ENCODE results near the gene S100A14.
"Not testable (repeated sequence)": the region's sequence is repeated elsewhere in the genome, so short reads cannot be mapped to it uniquely, and the experiment has no call there.

S100A14 gene

DNA sequence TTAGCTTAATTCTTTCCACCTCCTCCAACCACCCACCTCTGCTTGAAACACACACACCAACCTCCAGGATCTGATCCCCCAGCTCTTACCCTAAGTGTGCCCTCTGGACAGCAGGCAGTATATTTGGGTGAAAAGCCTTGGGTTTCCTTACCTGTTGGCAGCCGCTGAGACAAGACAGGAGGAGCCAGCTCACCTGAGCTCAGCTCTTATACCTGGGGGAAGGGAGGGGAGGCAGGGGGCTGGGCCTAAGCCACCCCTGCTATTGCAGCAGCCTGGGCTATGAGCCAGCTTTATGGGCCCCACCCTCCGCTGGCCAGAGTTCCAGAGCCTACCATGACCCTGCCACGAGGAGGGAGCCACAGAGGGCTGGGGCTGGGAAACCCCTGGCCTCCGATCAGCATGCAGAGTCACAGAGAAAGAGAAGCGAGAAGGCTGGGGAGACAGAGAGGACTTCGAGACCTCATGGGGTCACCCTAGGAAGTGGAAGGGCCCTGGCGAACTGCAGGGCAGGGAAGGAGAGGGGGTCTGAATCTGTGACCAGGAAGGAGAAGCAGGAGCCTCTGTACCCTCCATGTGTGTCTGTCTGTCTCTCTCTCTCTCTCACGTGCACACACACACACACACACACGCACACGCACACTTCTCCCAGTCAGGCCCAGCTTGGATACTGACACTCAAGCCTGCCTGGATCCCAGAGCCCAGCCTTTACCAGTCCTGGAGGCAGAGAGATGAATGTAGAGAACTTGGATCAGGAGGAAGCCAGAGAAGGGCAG is at the start of gene S100A14:
Gene S100A14 (minus strand): TSS at position 182 of the 773 bp plus-strand sequence. CDS start 467 bp downstream, outside the sequence.
- no peak for DNase-seq (ENCODE audit: low read depth)

GRCh38 chr1:153663211-153663610 is 47.1 kb upstream of the S100A14 start:
- DNase-seq (ENCODE audit: low read depth), result no peak

- no peak for DNase-seq (ENCODE audit: low read depth)
Measured at GRCh38 chr1:153662269-153662668, 46.1 kb upstream of the S100A14 start.

GRCh38 chr1:153661111-153661708 is 45.1 kb upstream of the S100A14 start:
- DNase-seq (ENCODE audit: low read depth), result no peak

DNA sequence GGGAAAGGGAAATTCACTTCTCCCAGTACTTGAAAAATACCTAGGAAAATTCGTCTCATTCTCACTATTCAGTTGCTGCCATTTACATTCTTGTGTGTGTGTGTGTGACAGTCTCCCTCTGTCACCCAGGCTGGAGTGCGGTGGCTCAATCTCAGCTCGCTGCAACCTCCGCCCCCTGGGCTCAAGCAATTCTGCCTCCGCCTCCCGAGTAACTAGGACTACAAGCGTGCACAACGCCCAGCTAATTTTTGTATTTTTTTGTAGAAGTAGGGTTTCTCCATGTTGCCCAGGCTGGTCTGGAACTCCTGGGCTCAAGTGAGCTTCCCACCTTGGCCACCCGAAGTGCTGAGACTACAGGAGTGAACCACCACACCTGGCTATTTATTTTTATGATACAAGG is 43.5 kb upstream of the S100A14 start:
- no peak for DNase-seq (ENCODE audit: low read depth)

DNA sequence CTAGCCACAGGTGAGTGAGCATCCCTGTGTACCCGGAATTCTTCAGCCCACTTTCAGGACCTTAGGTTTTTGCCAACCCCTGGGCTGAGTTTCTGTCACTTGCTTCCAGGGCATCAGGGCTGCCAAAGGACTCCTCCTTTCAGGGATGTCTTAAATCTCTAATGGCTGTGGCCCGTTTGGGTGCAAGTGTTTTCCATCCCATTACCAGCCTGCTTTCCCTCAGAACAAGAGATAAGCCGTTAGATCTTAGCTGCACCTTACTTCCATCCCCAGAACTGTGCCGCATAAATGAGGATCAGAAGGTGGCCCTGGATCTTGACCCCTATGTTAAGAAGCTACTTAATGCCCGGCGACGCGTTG is 43.0 kb upstream of the S100A14 start:
- DNase-seq (ENCODE audit: low read depth), result no peak

DNA sequence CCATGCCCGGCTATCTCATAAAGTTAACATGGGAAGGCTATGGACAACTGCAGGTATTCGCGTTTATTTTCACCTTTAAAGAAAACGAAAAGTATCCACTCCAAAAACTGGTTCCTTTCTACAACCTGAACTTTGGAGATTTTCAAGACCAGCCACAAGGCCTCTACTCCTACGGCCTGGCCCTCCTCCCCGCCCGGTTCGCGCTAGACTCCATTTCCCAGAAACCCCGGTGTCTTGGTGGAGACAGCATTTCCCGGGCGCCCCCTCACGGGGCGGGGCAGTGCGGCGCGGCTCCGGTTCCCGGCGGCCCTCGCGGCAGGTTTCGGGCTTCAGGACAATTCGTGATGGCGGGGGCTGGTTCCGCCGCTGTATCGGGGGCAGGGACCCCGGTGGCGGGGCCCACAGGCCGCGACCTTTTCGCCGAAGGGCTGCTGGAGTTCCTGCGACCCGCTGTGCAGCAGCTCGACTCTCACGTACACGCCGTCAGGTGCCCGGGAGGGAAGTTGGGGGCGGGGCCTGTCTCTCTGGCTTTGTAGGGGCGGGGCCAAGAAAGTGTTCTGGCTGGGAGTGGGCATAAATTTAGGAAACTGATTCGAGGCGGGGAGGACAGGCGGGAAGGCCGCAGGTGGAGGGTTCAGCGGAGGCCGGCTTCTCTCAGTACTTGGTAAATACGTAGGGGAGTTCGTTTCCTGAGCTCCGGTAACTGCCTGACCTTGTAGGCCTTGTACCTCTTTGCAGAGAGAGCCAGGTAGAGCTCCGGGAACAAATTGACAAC is 42.5 kb upstream of the S100A14 start, which contains the start of gene SNAPIN:
Gene SNAPIN (plus strand): TSS at position 304 of the 775 bp plus-strand sequence. CDS start 41 bp downstream, at position 345.
- no peak for DNase-seq (ENCODE audit: low read depth)

DNA sequence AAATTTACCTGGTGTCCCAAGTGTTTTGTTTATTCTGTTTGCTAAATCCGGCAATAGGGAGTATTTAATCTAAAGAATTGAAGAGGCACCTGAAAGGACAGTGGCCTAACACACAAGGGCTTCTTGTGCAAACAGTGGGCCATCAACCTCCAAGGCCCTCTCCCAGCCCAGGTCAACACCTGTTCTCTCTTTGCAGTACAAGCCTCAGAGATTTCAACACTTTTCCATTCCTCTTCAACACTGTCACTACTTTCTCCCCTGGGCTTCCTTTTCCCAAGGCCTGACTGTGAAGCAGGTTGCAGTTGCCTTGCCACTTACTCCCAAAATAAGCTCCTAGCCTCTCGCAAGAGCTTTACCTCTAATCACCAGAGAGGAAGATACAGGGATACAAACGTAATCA is 39.2 kb upstream of the S100A14 start:
- DNase-seq (ENCODE audit: low read depth), result no peak

- no peak for DNase-seq (ENCODE audit: low read depth)
Measured at GRCh38 chr1:153652805-153653500, 36.8 kb upstream of the S100A14 start.

DNA sequence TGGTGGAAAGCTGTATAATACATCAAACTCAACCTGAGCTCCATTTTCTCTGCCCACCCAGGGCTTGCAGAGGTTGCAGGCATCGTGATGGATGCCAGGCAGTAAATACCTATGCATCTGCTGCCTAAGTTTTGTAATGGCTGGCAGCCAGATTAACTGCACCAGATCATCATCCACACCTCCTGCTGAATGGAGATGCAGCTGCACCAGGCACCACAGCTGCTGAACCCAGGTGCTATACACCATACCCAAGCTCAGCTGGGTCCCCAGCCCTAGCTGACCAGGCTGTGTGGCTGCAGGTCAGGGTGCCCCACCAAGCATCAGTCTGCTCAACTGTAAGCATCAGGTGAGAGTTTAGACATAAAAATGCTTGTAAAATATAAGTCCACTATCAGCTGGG is 35.6 kb upstream of the S100A14 start:
- no peak for DNase-seq (ENCODE audit: low read depth)

DNA sequence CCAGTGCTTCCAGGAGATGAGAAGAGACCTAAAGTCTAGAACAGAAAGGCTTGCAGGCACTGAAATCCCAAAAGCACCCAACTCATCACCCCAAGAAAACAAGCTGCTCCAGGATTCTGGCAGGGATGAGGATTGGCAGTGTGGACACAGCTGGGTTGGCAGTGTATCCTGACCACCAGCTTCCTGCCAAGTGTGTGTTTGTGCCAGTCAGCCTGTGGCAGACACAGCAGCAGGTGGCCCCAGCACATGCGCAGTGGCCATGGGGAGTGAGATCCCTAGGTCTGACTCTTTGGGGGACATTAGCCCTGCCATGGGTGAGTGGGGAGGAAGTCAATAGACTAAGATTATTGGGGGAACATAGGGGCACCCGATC is 33.7 kb upstream of the S100A14 start:
- DNase-seq (ENCODE audit: low read depth), result no peak

GRCh38 chr1:153649137-153649862 is 33.2 kb upstream of the S100A14 start:
- DNase-seq (ENCODE audit: low read depth), result no peak

DNA sequence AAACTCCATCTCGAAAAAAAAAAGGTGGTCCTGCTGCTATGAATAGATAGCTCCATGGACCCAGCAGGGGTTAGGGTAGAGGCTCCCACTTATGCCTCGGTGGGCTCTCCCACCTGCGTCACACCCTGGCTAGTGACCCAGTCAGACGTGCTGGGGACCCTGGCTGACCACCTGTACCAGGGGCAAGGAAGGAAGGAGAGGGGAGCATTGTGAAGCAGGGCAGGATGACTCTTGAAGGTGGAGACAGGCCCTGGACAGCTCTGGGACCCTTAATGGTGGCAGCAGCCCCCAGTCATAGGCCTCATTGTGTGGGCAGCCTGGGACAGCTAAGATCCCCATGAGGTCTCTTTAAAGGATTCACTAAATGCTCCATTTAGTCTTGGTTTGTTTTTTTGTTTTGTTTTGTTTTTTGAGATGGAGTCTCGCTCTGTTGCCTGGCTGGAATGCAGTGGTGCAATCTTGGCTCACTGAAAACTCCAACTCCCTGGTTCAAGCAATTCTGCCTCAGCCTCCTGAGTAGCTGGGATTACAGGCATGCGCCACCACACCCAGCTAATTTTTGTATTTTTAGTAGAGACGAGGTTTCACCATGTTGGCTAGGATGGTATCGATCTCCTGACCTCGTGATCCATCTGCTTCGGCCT is 32.0 kb upstream of the S100A14 start:
- no peak for DNase-seq (ENCODE audit: low read depth)

DNA sequence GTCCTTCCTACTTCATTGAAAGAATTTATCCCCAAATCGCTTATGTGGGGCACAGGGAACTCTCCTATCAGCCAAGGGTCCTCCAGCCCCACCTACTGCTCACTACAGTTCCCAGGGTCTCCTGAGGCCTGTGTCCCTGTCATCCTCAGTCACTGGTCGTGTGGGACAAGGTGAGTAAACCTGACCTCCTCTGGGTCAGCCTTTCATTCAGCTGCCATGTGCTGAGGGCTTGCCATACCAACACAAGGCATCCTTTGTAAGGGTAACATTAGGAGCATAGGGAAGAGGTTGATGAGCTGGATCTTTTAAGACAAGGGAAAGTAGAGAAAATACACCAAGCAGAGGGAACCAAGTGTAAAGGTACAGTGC is 31.2 kb upstream of the S100A14 start:
- DNase-seq (ENCODE audit: low read depth), result no peak

- DNase-seq (ENCODE audit: low read depth), result no peak
Measured at GRCh38 chr1:153646672-153647345, 30.7 kb upstream of the S100A14 start.

DNA sequence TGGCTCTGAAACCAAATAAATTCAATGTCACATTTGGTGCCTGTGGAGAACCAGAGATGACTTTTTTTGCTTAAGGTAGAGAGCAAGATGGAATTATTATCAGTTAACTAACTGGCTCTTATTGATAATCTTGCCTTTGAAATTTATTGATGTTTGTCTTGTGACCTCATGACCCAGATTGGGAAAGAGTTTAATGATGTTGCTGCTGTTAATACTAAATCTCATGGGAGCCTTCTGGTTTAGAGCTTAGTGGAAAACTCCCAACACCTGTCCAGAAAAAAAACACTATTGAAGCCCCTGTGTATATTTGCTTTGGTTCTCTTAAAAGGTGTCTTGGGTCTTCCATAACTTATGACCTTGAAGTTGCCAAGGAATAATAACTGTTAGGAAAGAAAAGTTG is 27.7 kb upstream of the S100A14 start:
- no peak for DNase-seq (ENCODE audit: low read depth)

- DNase-seq (ENCODE audit: low read depth), result no peak
Measured at GRCh38 chr1:153643100-153643499, 27.0 kb upstream of the S100A14 start.

- no peak for DNase-seq (ENCODE audit: low read depth)
Measured at GRCh38 chr1:153642161-153642560, 26.0 kb upstream of the S100A14 start.

- no peak for DNase-seq (ENCODE audit: low read depth)
Measured at GRCh38 chr1:153640861-153641260, 24.7 kb upstream of the S100A14 start.

GRCh38 chr1:153640213-153640612 is 24.1 kb upstream of the S100A14 start:
- not testable (repeated sequence) for DNase-seq (ENCODE audit: low read depth)

- no peak for DNase-seq (ENCODE audit: low read depth)
Measured at GRCh38 chr1:153639280-153639679, 23.2 kb upstream of the S100A14 start.

All from non-pigmented ciliary epithelial cell (primary cell).